Transverse colon (tissue), 3 donors: ENCODE measurements around the gene PASK.

Experiments
- POLR2A ChIP-seq: fragments of 450-650 bp; IDR thresholded peaks from one replicate; pipeline ENCODE4 v1.6.1; 2016; ENCODE audit warnings: antibody characterized with exemption, mild to moderate bottlenecking, moderate library complexity
- TF ChIP-seq, protein P1 (sequence below), 5 experiments: fragments of 200-600 bp in 3 of 5; fragments of 450-650 bp in 2 of 5; sonication (generic) in 3 of 5; IDR thresholded peaks; 1 replicate in 2 of 5; 2 replicates in 3 of 5; pipeline ENCODE4 v1.5.1; 2016 to 2017; ENCODE audit warnings: antibody characterized with exemption in 5 of 5, inconsistent platforms in 3 of 5, mild to moderate bottlenecking in 2 of 5, moderate library complexity in 1 of 5

DNA sequence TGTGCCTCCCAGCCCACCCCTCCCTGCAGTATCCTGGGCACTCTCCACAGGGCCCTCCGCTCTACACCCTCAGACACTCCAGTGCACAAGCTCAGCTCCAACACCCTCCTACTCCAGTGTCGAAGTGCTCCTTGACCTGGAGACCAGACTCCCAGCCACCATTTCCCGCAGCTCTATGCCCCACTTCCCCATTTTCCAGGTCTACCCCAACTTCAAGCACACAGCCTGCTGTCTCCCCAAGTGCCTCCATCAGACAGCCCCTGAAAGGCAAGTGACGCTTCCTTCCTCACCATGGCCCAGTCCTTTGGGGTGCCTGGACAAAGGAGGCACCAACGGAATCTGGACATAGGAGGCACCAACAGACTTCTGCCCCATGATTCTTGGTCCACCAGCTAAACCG lies 7.2 kb downstream of the PASK start:
- TF ChIP-seq, protein P1, sequence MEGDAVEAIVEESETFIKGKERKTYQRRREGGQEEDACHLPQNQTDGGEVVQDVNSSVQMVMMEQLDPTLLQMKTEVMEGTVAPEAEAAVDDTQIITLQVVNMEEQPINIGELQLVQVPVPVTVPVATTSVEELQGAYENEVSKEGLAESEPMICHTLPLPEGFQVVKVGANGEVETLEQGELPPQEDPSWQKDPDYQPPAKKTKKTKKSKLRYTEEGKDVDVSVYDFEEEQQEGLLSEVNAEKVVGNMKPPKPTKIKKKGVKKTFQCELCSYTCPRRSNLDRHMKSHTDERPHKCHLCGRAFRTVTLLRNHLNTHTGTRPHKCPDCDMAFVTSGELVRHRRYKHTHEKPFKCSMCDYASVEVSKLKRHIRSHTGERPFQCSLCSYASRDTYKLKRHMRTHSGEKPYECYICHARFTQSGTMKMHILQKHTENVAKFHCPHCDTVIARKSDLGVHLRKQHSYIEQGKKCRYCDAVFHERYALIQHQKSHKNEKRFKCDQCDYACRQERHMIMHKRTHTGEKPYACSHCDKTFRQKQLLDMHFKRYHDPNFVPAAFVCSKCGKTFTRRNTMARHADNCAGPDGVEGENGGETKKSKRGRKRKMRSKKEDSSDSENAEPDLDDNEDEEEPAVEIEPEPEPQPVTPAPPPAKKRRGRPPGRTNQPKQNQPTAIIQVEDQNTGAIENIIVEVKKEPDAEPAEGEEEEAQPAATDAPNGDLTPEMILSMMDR (IDR thresholded peaks at IDR 0.05): no peak
- TF ChIP-seq POLR2A: no peak
